ENCODE data around the gene MGAT5B.
"Not testable (repeated sequence)": the region's sequence is repeated elsewhere in the genome, so short reads cannot be mapped to it uniquely, and the experiment has no call there.

MGAT5B gene

GRCh38 chr17:76844846-76845245 lies 23.4 kb upstream of the MGAT5B start:
- no peak for DNase-seq
- intact Hi-C loops (cut with DNase I) = no loop called here

- intact Hi-C loops (cut with DNase I) = no loop called here
- DNase-seq = no peak
These were observed 22.6 kb upstream of the MGAT5B start for GRCh38 chr17:76845541-76846017.

DNA sequence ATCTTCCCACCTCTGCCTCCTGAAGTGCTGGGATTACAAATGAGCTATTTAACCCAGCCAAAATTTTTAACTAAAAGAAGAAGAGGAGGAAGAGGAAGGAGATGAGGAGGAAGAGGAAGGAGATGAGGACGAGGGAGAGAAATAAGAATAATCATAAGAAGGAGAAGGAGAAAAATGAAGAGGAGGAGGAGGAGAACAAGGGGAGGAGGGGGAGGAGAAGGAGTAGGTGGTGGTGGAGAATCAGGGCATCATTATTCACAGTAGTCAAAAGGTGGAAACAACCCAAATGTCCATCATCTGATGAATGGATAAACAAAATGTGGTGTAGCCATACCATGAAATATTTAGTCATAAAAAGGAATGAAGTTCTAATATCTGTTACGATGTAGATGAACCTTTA lies 21.2 kb upstream of the MGAT5B start:
- no peak for DNase-seq
- intact Hi-C loops (cut with DNase I) = no loop called here

DNA sequence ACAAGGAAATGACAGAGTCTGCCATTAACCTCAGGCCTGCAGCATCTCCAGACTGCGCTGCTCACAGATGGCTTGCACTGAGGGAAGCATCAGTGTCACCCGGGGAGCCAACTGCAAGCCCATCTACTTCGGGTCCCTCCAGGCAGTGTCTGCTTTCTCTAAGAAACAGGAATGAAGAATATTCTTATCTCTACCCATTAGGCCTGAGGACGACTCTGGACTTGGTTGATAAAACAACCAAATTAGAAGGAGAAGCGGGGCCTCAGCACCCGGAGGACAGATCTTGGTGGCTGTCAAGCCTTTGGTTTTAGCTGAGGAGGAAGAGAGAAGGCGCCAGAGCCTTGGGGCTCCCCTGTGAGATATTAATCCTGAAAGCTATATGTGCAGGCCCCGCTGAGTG lies 19.5 kb upstream of the MGAT5B start:
- DNase-seq = no peak
- intact Hi-C loops (cut with DNase I) = no loop called here

- intact Hi-C loops (cut with DNase I); DNase-seq: not testable (repeated sequence)
These were observed 19.0 kb upstream of the MGAT5B start for GRCh38 chr17:76849160-76849559.

- intact Hi-C loops (cut with DNase I) = no loop called here
- peak in 6 of 42 donors; percentile 29 to 64 (median 54) for DNase-seq
These were observed 15.4 kb upstream of the MGAT5B start for GRCh38 chr17:76852843-76853242.

GRCh38 chr17:76855105-76855504 lies 13.1 kb upstream of the MGAT5B start:
- intact Hi-C loops (cut with DNase I) = no loop called here
- no peak for DNase-seq

DNA sequence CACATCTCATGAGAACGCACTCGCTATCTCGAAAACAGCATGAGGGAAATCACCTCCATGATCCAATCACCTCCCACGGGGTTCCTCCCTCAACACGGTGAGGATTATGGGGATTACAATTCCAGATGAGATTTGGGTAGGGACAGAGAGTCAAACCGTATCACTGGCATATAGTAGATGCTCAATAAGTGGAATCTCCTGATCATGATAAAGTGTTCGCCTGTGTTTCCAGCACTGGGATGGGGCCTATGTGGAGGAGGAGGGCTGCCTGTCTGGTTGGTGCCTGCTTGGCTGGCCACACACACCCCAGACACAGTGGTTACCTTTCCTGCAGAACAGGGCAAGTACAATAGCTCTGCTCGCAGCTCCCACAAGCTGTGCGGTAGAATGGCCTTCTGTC lies 6.1 kb upstream of the MGAT5B start:
- intact Hi-C loops (cut with DNase I) = no loop called here
- no peak for DNase-seq

- intact Hi-C loops (cut with DNase I) = no loop called here
- no peak for DNase-seq
These were observed 5.7 kb upstream of the MGAT5B start for GRCh38 chr17:76862494-76862893.

- no peak for DNase-seq
- intact Hi-C loops (cut with DNase I) = no loop called here
These were observed 4.2 kb upstream of the MGAT5B start for GRCh38 chr17:76864024-76864423.

DNA sequence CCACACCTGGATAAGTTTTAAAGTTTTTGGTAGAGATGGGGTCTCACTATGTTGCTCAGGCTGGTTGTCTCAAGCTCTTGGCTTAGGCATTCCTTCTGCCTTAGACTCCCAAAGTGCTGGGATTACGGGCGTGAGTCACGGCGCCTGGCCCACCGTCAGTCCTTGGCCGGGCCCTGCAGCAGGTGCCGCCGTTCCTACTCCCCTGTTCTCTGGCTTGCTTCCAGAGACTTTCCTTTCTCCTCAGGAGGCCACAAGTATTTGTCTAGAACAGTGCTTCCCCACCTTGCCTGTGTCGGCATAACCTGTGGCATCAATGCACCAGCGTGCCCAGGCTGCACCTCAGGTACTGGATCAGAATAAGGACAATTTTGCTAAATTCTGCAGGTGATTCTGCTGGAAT lies 3.0 kb upstream of the MGAT5B start:
- intact Hi-C loops (cut with DNase I) = loop anchor here (5.0 kb wide), 1 partner anchor 192 kb away; no protein-coding TSS in a partner anchor
- no peak for DNase-seq

- no peak for DNase-seq
- intact Hi-C loops (cut with DNase I) = loop anchor here (5.0 kb wide), 1 partner anchor 191 kb away; no protein-coding TSS in a partner anchor
These were observed 2.0 kb upstream of the MGAT5B start for GRCh38 chr17:76866203-76866602.

- DNase-seq = no peak
- intact Hi-C loops (cut with DNase I) = loop anchor here (5.0 kb wide), 1 partner anchor 190 kb away; no protein-coding TSS in a partner anchor
These were observed 1.2 kb upstream of the MGAT5B start for GRCh38 chr17:76866774-76867577.

GRCh38 chr17:76867578-76868175 lies 527 bp upstream of the MGAT5B start:
- intact Hi-C loops (cut with DNase I) = loop anchor here (5.0 kb wide), 1 partner anchor 190 kb away; no protein-coding TSS in a partner anchor
- peak in 10 of 42 donors; percentile 17 to 58 (median 36) for DNase-seq

GRCh38 chr17:76868669-76869495 lies 678 bp downstream of the MGAT5B start:
- peak in 2 of 42 donors; percentile 16 to 29 for DNase-seq
- intact Hi-C loops (cut with DNase I) = loop anchor here (5.0 kb wide), 1 partner anchor 188 kb away; no protein-coding TSS in a partner anchor

- intact Hi-C loops (cut with DNase I) = loop anchor here (5.0 kb wide), 1 partner anchor 188 kb away; no protein-coding TSS in a partner anchor
- DNase-seq = peak in 29 of 42 donors; percentile 11 to 69 (median 42)
These were observed 1.5 kb downstream of the MGAT5B start for GRCh38 chr17:76869496-76870376.

- intact Hi-C loops (cut with DNase I) = no loop called here
- DNase-seq = no peak
These were observed 2.1 kb downstream of the MGAT5B start for GRCh38 chr17:76870377-76870714.

- no peak for DNase-seq
- intact Hi-C loops (cut with DNase I) = no loop called here
These were observed 3.5 kb downstream of the MGAT5B start for GRCh38 chr17:76871668-76872067.
